ENCODE measurements around the gene NDUFAF8.

DNA sequence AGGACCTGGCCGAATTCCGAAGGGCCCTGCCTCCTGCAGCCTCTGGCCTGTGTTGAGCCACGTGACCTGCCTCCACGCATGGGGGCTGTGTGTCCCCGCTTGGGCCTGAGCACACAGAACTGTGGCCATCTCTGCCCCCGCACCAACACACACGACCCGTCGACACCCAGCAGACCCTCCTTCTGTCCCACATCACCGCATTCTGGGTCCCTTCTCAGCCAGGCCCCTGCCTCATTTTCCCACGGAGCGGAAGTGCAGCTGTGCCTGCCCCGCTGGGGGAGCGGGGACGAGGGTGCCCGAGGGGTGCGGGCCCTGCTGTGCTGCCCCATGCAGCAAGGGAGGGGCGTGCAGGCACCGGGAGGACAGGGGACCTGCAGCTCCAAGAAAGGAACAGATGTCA is 18.4 kb downstream of the NDUFAF8 start:
- TF ChIP-seq POLR2A (IDR thresholded peaks at IDR 0.05): no peak
- TF ChIP-seq, protein P1, sequence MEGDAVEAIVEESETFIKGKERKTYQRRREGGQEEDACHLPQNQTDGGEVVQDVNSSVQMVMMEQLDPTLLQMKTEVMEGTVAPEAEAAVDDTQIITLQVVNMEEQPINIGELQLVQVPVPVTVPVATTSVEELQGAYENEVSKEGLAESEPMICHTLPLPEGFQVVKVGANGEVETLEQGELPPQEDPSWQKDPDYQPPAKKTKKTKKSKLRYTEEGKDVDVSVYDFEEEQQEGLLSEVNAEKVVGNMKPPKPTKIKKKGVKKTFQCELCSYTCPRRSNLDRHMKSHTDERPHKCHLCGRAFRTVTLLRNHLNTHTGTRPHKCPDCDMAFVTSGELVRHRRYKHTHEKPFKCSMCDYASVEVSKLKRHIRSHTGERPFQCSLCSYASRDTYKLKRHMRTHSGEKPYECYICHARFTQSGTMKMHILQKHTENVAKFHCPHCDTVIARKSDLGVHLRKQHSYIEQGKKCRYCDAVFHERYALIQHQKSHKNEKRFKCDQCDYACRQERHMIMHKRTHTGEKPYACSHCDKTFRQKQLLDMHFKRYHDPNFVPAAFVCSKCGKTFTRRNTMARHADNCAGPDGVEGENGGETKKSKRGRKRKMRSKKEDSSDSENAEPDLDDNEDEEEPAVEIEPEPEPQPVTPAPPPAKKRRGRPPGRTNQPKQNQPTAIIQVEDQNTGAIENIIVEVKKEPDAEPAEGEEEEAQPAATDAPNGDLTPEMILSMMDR (IDR thresholded peaks at IDR 0.05): no peak

All from body of pancreas (tissue), 4 donors.